Heart right ventricle (tissue), 16 donors: ENCODE measurements around the gene LTBP1. TPM values are rescaled to one million over a fixed set of nuclear protein-coding genes. Genes with fewer than 3 reads are reported as not detected.

Source experiments
- ATAC-seq, 8 donors: fragments of 200-7000 bp; cut with Tn5 transposase; one replicate each; pipeline ENCODE4 v1.9.1; 2020; ENCODE audit warnings: mild to moderate bottlenecking in 8 of 8, moderate library complexity in 8 of 8, moderate number of reproducible peaks in 1 of 8
- DNase-seq, 2 donors: peaks; one replicate each; pipeline ENCODE4 v3.0.0-alpha.2; 2020
- H3K27ac ChIP-seq, 10 donors: fragments of 200-600 bp; sonication (generic) in 2 of 10; one replicate each; pipeline versions ENCODE4 v1.5.0 to v1.8.0; 2020 to 2022; ENCODE audit warnings: mild to moderate bottlenecking in 3 of 10
- H3K27me3 ChIP-seq, 7 donors: fragments of 200-600 bp; one replicate each; pipeline ENCODE4 v1.8.0; 2021 to 2022; ENCODE audit warnings: mild to moderate bottlenecking in 2 of 7
- H3K36me3 ChIP-seq, 9 donors: fragments of 200-600 bp; sonication (generic) in 1 of 9; one replicate each; pipeline versions ENCODE4 v1.5.0 to v1.8.0; 2020 to 2022; ENCODE audit warnings: mild to moderate bottlenecking in 2 of 9
- H3K4me1 ChIP-seq, 9 donors: fragments of 200-600 bp; sonication (generic) in 1 of 9; one replicate each; pipeline versions ENCODE4 v1.5.0 to v1.8.0; 2020 to 2022; ENCODE audit warnings: mild to moderate bottlenecking in 4 of 9
- H3K4me3 ChIP-seq, 10 donors: fragments of 200-600 bp; sonication (generic) in 2 of 10; one replicate each; pipeline versions ENCODE4 v1.5.0 to v1.8.0; 2020 to 2022; ENCODE audit warnings: mild to moderate bottlenecking in 7 of 10, moderate library complexity in 2 of 10
- H3K9me3 ChIP-seq, 11 donors: fragments of 200-600 bp in 10 of 11; sonication (generic) in 2 of 11; one replicate each; pipeline versions ENCODE4 v1.5.0 to v1.8.0; 2013 to 2022; ENCODE audit warnings: mild to moderate bottlenecking in 2 of 11, control low read depth in 1 of 11, moderate library complexity in 1 of 11
- WGBS, 2 donors: extraction: QIAGEN DNeasy Blood & Tissue Kit; methylation state at CpG; one replicate each; pipeline ENCODE4 v1.1.7; 2013; ENCODE audit warnings: inconsistent platforms in 1 of 2; 5-methylcytosine and 5-hydroxymethylcytosine counted together
- intact Hi-C, 10 donors: fragments of 100-400 bp; cut with DNase I; formaldehyde crosslinking; loops; one replicate each; pipeline versions ENCODE4 v1.11.1 to v1.14.2; 2022
- polyA plus RNA-seq, 2 donors: library from polyadenylated mRNA; stranded (reverse); fragments of 200-250 nt; gene quantifications; one replicate each; pipeline ENCODE4 v1.2.3, GENCODE V29; 2013
- total RNA-seq, 10 donors: library from RNA; stranded (reverse); fragmentation: NEBNext Ultra II Directional in 3 of 10; extraction: Animal tissue kit (Norgen Biotek cat#: 25700) in 3 of 10; gene quantifications; one replicate each; pipeline versions ENCODE4 v1.2.1 to v1.2.4, GENCODE V29; 2021 to 2023
- TF ChIP-seq, protein P1 (sequence below), 9 donors: fragments of 200-600 bp; sonication (generic) in 2 of 9; IDR thresholded peaks; one replicate each; pipeline versions ENCODE4 v1.5.0 to v1.8.0; 2021 to 2022; ENCODE audit warnings: antibody characterized with exemption in 9 of 9, mild to moderate bottlenecking in 5 of 9, moderate library complexity in 1 of 9
- donor health status: Arrhythmogenic right ventricular cardiomyopathy.
- donor health status: ischemic (EF 13 %, LVEDD 7.1; RV severe dilation, severe dysfunction).
- donor health status: healthy with polysubstance abuse.
- donor health status: DM: no; HTN: yes; CAD: no.
- donor health status: DM: no; HTN: no; CAD: no.
- donor health status: ischemic (EF 25% LVEDD 6.9; RV normal size, moderate dysfunction).
- donor health status: ischemic (EF 25% LVEDD 5.7; RV mildly dilated, moderate dysfunction).
- donor health status: healthy.
- donor health status: DM: yes; HTN: yes; CAD: no.
- donor health status: Ischemic cardiomyopathy.
- donor health status: ischemic (EF 35%, LVEDD 5.7; RV mildly dilated, moderate dysfunction).
- donor health status: nonischemic (EF 11% LVEDD 7.7; RV severe dilation, severe dysfunction).
- donor health status: DM: yes; HTN: yes; CAD: no.
- donor health status: PGD.
- donor health status: ischemic (EF 29% LVEDD 5.4; RV normal size, mild dysfunction).
- donor health status: nonischemic (EF 23%, LVEDD 6.1; RV moderate dilation, normal function).

Gene LTBP1
- total and polyA plus RNA-seq, 12 donors, result 22.4 to 164 (median 84.3) TPM

DNA sequence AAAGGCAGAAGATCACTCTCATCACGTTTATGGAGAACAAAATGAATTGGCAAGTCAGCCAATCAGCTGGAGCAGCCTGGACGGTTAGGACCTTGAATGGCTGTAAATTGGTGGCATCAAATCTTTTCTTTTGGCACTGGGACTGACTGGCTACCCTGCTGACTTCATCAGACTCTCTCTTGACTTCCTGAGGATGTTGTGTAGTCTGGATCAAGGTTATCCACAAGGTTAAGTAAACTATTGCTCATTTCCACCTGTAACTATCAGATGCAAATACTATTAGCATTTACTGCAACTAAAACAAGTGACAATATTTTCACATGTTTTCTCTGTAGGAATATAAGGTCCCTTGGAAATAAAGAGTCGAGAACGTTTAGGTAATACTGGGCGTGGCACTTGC is 395.4 kb downstream of the LTBP1 start:
- DNase-seq (no peak), ATAC-seq (peak in 3 of 8 donors; percentile 18 to 43 (median 38))
- Histone ChIP-seq H3K27ac (peak overlapping the region in 1 of 10 donors; percentile 3), H3K36me3 (peaks cover 0 to 28% (median under 1%) of the 10 kb centered on the region in 9 donors), H3K9me3 (no peaks in the 10 kb centered on the region), H3K4me1 (peaks cover 0 to 19% (median 10%) of the 10 kb centered on the region in 9 donors), H3K4me3 (no peak overlapping the region), H3K27me3 (no peaks in the 10 kb centered on the region)
- TF ChIP-seq, protein P1, sequence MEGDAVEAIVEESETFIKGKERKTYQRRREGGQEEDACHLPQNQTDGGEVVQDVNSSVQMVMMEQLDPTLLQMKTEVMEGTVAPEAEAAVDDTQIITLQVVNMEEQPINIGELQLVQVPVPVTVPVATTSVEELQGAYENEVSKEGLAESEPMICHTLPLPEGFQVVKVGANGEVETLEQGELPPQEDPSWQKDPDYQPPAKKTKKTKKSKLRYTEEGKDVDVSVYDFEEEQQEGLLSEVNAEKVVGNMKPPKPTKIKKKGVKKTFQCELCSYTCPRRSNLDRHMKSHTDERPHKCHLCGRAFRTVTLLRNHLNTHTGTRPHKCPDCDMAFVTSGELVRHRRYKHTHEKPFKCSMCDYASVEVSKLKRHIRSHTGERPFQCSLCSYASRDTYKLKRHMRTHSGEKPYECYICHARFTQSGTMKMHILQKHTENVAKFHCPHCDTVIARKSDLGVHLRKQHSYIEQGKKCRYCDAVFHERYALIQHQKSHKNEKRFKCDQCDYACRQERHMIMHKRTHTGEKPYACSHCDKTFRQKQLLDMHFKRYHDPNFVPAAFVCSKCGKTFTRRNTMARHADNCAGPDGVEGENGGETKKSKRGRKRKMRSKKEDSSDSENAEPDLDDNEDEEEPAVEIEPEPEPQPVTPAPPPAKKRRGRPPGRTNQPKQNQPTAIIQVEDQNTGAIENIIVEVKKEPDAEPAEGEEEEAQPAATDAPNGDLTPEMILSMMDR (IDR thresholded peaks at IDR 0.05), result no peak
- 50 to 58% methylated on average over 5 of the region's 5 CpGs for WGBS, 2 donors
- intact Hi-C loops, result no loop called here

DNA sequence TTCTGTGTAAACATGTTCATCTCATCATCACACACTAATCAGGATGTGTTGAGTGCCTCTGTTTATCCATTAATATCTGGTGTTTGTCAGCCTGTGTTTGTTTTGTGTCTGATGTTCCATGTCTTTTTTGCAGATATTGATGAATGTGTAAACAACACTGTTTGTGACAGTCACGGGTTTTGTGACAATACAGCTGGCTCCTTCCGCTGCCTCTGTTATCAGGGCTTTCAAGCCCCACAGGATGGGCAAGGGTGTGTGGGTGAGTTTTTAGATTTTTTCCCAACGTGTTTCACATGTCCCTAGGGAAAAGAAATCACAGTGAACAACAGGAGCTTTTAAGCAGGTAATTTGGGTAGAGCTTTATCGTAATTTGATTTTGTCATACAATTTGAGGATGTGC is 396.0 kb downstream of the LTBP1 start:
- H3K4me3 ChIP-seq, result no peak overlapping the region
- peak overlapping the region in 2 of 10 donors; percentile 3 to 20 for H3K27ac ChIP-seq
- no peaks in the 10 kb centered on the region for H3K27me3 ChIP-seq
- peaks cover 0 to 33% (median 4%) of the 10 kb centered on the region in 9 donors for H3K36me3 ChIP-seq
- TF ChIP-seq, protein P1 (IDR thresholded peaks at IDR 0.05), result no peak
- no peak for ATAC-seq
- intact Hi-C loops, result no loop called here
- no peaks in the 10 kb centered on the region for H3K9me3 ChIP-seq
- H3K4me1 ChIP-seq, result peaks cover 0 to 19% (median 10%) of the 10 kb centered on the region in 9 donors
- no peak for DNase-seq
- WGBS, 2 donors, result 44 to 58% methylated on average over 4 of the region's 4 CpGs

DNA sequence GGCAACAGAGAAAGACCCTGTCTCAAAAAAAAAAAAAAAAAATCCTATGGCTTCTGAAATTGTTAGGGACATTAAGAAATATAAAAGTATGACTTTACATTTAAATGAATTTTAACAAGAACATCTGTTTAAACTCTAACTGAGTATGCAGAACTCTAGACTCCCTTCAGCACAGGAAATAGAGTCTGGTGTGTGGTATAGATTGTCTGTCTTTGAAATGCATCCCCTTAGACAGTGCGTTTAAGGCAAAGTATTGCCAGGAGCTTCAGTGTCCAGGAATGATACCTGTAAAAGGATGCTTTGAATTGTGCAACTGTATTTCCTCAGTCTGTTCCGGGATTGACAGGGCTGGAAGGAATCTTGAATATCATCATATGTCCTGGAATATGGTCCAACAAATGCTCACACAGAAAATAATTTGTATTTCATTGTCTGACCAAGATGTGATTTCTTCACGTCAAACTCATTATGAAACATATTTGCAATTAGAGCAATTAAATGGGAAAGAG is 396.7 kb downstream of the LTBP1 start:
- peaks cover 0 to 41% (median 4%) of the 10 kb centered on the region in 9 donors for H3K36me3 ChIP-seq
- no peaks in the 10 kb centered on the region for H3K9me3 ChIP-seq
- TF ChIP-seq, protein P1 (IDR thresholded peaks at IDR 0.05), result no peak
- intact Hi-C loops, result no loop called here
- WGBS, 2 donors, result 82 to 85% methylated on average over 3 of the region's 3 CpGs
- DNase-seq (no peak), ATAC-seq (no peak)
- H3K4me3 ChIP-seq, result no peak overlapping the region
- H3K27ac ChIP-seq, result no peak overlapping the region
- peaks cover 0 to 19% (median 10%) of the 10 kb centered on the region in 9 donors for H3K4me1 ChIP-seq
- no peaks in the 10 kb centered on the region for H3K27me3 ChIP-seq

DNA sequence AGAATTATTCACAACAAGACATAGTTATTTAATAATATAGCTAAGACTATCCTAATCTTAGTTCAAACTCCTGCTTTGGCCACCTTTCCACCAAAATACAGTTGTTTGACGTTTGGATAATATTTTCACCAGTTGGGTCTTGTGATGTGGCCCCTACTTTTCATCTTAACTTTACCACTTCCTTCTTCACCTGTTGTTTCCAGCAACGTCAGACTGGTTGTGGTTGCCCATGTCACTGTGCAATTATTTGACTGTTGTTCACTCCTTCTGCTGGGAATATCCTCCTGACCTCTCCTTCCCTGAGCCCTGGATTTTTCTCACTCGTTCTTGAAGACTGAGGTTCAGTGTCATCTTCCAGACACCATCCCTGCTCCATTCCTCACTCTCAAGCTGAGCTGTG is 397.5 kb downstream of the LTBP1 start:
- Histone ChIP-seq H3K9me3 (no peaks in the 10 kb centered on the region), H3K4me3 (no peak overlapping the region), H3K27me3 (no peaks in the 10 kb centered on the region), H3K36me3 (peaks cover 0 to 49% (median 4%) of the 10 kb centered on the region in 9 donors), H3K4me1 (peaks cover 0 to 22% (median 10%) of the 10 kb centered on the region in 9 donors), H3K27ac (no peak overlapping the region)
- intact Hi-C loops, result no loop called here
- TF ChIP-seq, protein P1 (IDR thresholded peaks at IDR 0.05), result no peak
- ATAC-seq (no peak), DNase-seq (no peak)
- 85 to 88% methylated on average over 3 of the region's 3 CpGs for WGBS, 2 donors
